Liver (tissue), 9 donors: ENCODE data around the gene HPCA. TPM values are rescaled to one million over a fixed set of nuclear protein-coding genes. Genes with fewer than 3 reads are reported as not detected.

ENCODE experiments used
- DNase-seq: peaks from one replicate; pipeline ENCODE4 v3.0.0-alpha.2; 2017; ENCODE audit warnings: low spot score
- H3K27ac ChIP-seq, 2 donors: one replicate each; pipeline ENCODE4 v1.7.0; 2013; ENCODE audit warnings: inconsistent platforms in 2 of 2, low read length in 2 of 2, control low read depth in 1 of 2, low read depth in 1 of 2, mild to moderate bottlenecking in 1 of 2
- H3K27me3 ChIP-seq, 4 donors: one replicate each; pipeline versions ENCODE4 v1.6.1 to v1.7.0; 2013; ENCODE audit warnings: low read length in 3 of 4, inconsistent platforms in 1 of 4, mild to moderate bottlenecking in 1 of 4, moderate library complexity in 1 of 4; ENCODE audit not compliant: control insufficient read depth in 4 of 4, insufficient read depth in 4 of 4
- H3K36me3 ChIP-seq, 4 donors: one replicate each; pipeline versions ENCODE4 v1.6.1 to v1.7.0; 2013; ENCODE audit warnings: low read length in 3 of 4, mild to moderate bottlenecking in 3 of 4, low read depth in 1 of 4, moderate library complexity in 1 of 4; ENCODE audit not compliant: control insufficient read depth in 4 of 4, insufficient read depth in 3 of 4
- H3K4me1 ChIP-seq, 4 donors: one replicate each; pipeline versions ENCODE4 v1.6.1 to v1.7.0; 2013; ENCODE audit warnings: low read length in 3 of 4, mild to moderate bottlenecking in 3 of 4, moderate library complexity in 1 of 4; ENCODE audit not compliant: control insufficient read depth in 4 of 4, insufficient read depth in 4 of 4
- H3K4me3 ChIP-seq, 3 donors: one replicate each; pipeline versions ENCODE4 v1.6.1 to v1.7.0; 2013; ENCODE audit warnings: low read length in 3 of 3, control low read depth in 1 of 3, low read depth in 1 of 3, mild to moderate bottlenecking in 1 of 3
- H3K9ac ChIP-seq, 2 donors: one replicate each; pipeline ENCODE4 v1.7.0; 2013; ENCODE audit warnings: low read length in 2 of 2, mild to moderate bottlenecking in 2 of 2, moderate library complexity in 2 of 2, control low read depth in 1 of 2, low read depth in 1 of 2
- H3K9me3 ChIP-seq, 4 donors: one replicate each; pipeline versions ENCODE4 v1.6.1 to v1.7.0; 2013; ENCODE audit warnings: low read length in 3 of 4; ENCODE audit not compliant: control insufficient read depth in 4 of 4
- EGR1 ChIP-seq, 2 donors: IDR thresholded peaks; 2 replicates each; pipeline ENCODE4 v1.6.1; 2016 to 2018; ENCODE audit warnings: antibody characterized with exemption in 2 of 2, low read depth in 2 of 2
- FOXA1 ChIP-seq: IDR thresholded peaks from 2 replicates; pipeline ENCODE4 v1.6.1; 2016; ENCODE audit warnings: antibody characterized with exemption
- GABPA ChIP-seq, 2 donors: IDR thresholded peaks in 1 of 2; conservative IDR thresholded peaks in 1 of 2; 2 replicates each; pipeline ENCODE4 v1.6.1; 2016; ENCODE audit warnings: antibody characterized with exemption in 2 of 2, mild to moderate bottlenecking in 1 of 2, moderate library complexity in 1 of 2
- HNF4A ChIP-seq, 2 donors: conservative IDR thresholded peaks; 2 replicates each; pipeline ENCODE4 v1.6.1; 2016; ENCODE audit warnings: antibody characterized with exemption in 2 of 2, mild to moderate bottlenecking in 2 of 2
- HNF4G ChIP-seq: IDR thresholded peaks from 2 replicates; pipeline ENCODE4 v1.6.1; 2016; ENCODE audit warnings: antibody characterized with exemption
- JUND ChIP-seq, 2 donors: IDR thresholded peaks; 2 replicates each; pipeline ENCODE4 v1.6.1; 2016; ENCODE audit warnings: antibody characterized with exemption in 2 of 2
- NR2F2 ChIP-seq: IDR thresholded peaks from 2 replicates; pipeline ENCODE4 v1.6.1; 2016; ENCODE audit warnings: antibody characterized with exemption
- RAD21 ChIP-seq, 2 donors: IDR thresholded peaks; 2 replicates each; pipeline ENCODE4 v1.6.1; 2016; ENCODE audit warnings: antibody characterized with exemption in 2 of 2, mild to moderate bottlenecking in 2 of 2
- REST ChIP-seq: IDR thresholded peaks from 2 replicates; pipeline ENCODE4 v1.6.1; 2016; ENCODE audit warnings: antibody characterized with exemption, mild to moderate bottlenecking
- RXRA ChIP-seq, 2 donors: IDR thresholded peaks; 2 replicates each; pipeline ENCODE4 v1.6.1; 2017 to 2018; ENCODE audit warnings: antibody characterized with exemption in 2 of 2, mild to moderate bottlenecking in 1 of 2
- SP1 ChIP-seq: IDR thresholded peaks from 2 replicates; pipeline ENCODE4 v1.6.1; 2018; ENCODE audit warnings: antibody characterized with exemption, mild to moderate bottlenecking
- TAF1 ChIP-seq: conservative IDR thresholded peaks from 2 replicates; pipeline ENCODE4 v1.6.1; 2016; ENCODE audit warnings: antibody characterized with exemption, mild to moderate bottlenecking
- WGBS: extraction: QIAGEN DNeasy Blood & Tissue Kit; methylation state at CpG from one replicate; pipeline ENCODE4 v1.1.7; 2013; 5-methylcytosine and 5-hydroxymethylcytosine counted together
- polyA plus RNA-seq, 2 donors: library from polyadenylated mRNA; stranded (reverse) in 1 of 2; unstranded in 1 of 2; fragments of 200-250 nt in 1 of 2; fragments of >200 nt in 1 of 2; fragmentation: Nextera tagmentation in 1 of 2; extraction: Ambion mirVana in 1 of 2; gene quantifications; one replicate each; pipeline versions ENCODE4 v1.2.1 to v1.2.3, GENCODE V29; 2013 to 2015
- total RNA-seq, 2 donors: library from RNA; depleted of rRNA; stranded (reverse); fragments of >200 nt; gene quantifications; one replicate each; pipeline ENCODE4 v1.2.3, GENCODE V29; 2014
- TF ChIP-seq, protein P1 (sequence below): IDR thresholded peaks from 2 replicates; pipeline ENCODE4 v1.6.1; 2016; ENCODE audit warnings: antibody characterized with exemption
- TF ChIP-seq, protein P2 (sequence below): fragments of 150-350 bp; IDR thresholded peaks from 2 replicates; pipeline ENCODE4 v1.5.1; 2017; ENCODE audit warnings: improper control_type of control experiment, low read depth, low read length; ENCODE audit not compliant: missing input control
- donor health status: healthy.
- donor health status: healthy.
- donor health status: healthy.
- donor health status: healthy.
- donor health status: healthy.

The HPCA gene
- total and polyA plus RNA-seq, 4 donors: not detected

DNA sequence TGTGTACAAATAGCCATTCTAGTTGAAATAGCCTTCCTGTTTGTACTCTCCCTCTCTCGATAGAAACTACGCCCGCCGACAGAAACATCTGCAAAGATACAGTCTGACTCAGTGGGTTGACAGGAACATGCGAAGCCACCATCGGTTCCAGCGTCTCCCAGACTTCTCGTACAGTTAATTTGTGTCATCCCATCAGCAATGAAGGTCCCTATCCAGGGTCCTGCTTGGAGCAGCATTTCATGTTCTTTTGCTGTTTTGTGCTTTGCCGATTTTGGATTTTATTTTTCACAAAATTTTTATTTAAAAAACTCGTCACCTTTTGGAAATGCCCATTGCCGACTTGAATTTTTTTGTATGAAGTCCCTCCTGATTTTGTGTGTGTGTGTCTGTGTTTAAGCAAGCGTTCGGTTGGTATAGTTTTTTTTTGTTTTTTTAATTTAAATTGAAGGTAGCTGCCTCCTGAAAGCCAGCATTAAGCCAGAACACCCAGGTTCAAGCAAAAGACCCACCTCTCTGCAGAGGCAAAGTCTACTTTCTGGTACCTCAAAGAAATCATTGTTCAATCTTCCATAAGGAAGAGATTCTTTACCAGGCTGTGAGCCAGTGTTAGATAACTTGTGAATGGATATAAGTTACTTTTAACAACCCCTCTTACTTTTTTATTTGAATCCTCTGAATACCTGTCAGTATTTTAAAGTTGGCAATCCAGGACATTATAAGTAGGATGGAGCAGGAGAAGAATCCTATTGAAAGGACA lies 30.3 kb upstream of the HPCA start:
- 82% methylated on average over 13 of the region's 13 CpGs for WGBS

GRCh38 chr1:32858136-32858535 lies 28.2 kb upstream of the HPCA start:
- DNase-seq: no peak
- TF ChIP-seq, protein P1, sequence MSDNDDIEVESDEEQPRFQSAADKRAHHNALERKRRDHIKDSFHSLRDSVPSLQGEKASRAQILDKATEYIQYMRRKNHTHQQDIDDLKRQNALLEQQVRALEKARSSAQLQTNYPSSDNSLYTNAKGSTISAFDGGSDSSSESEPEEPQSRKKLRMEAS: no peak
- TF ChIP-seq TAF1: no peak
- no peak for TF ChIP-seq FOXA1
- no peak for TF ChIP-seq NR2F2
- no peak for TF ChIP-seq RXRA (IDR thresholded peaks at IDR 0.05)
- no peak for TF ChIP-seq SP1
- TF ChIP-seq HNF4A (conservative IDR thresholded peaks at IDR 0.05): no peak
- no peak for TF ChIP-seq REST
- TF ChIP-seq EGR1 (IDR thresholded peaks at IDR 0.05; ENCODE audit: low read depth in 2 of 2): no peak
- TF ChIP-seq RAD21 (IDR thresholded peaks at IDR 0.05): no peak
- TF ChIP-seq, protein P2, sequence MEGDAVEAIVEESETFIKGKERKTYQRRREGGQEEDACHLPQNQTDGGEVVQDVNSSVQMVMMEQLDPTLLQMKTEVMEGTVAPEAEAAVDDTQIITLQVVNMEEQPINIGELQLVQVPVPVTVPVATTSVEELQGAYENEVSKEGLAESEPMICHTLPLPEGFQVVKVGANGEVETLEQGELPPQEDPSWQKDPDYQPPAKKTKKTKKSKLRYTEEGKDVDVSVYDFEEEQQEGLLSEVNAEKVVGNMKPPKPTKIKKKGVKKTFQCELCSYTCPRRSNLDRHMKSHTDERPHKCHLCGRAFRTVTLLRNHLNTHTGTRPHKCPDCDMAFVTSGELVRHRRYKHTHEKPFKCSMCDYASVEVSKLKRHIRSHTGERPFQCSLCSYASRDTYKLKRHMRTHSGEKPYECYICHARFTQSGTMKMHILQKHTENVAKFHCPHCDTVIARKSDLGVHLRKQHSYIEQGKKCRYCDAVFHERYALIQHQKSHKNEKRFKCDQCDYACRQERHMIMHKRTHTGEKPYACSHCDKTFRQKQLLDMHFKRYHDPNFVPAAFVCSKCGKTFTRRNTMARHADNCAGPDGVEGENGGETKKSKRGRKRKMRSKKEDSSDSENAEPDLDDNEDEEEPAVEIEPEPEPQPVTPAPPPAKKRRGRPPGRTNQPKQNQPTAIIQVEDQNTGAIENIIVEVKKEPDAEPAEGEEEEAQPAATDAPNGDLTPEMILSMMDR: no peak
- TF ChIP-seq JUND (IDR thresholded peaks at IDR 0.05): no peak
- no peak for TF ChIP-seq GABPA (IDR thresholded peaks at IDR 0.05 in 1 of 2, conservative IDR thresholded peaks at IDR 0.05 in 1 of 2)
- no peaks in the 10 kb centered on the region for H3K27me3 ChIP-seq
- peaks cover 0 to 13% (median 6%) of the 10 kb centered on the region in 4 donors for H3K4me1 ChIP-seq
- no peak overlapping the region for H3K27ac ChIP-seq
- WGBS: 93% methylated on average over 2 of the region's 2 CpGs
- no peaks in the 10 kb centered on the region for H3K9me3 ChIP-seq
- no peak overlapping the region for H3K9ac ChIP-seq
- no peak overlapping the region for H3K4me3 ChIP-seq
- peaks cover 2 to 43% (median 25%) of the 10 kb centered on the region in 4 donors for H3K36me3 ChIP-seq

More for the DNA sequence above, 30.3 kb upstream of the HPCA start:
- Histone ChIP-seq H3K4me1 (peaks cover 0 to 8% (median 6%) of the 10 kb centered on the region in 4 donors), H3K27ac (no peak overlapping the region), H3K4me3 (no peak overlapping the region), H3K36me3 (peaks cover 2 to 36% (median 26%) of the 10 kb centered on the region in 4 donors), H3K9me3 (no peaks in the 10 kb centered on the region), H3K9ac (no peak overlapping the region), H3K27me3 (no peaks in the 10 kb centered on the region)
- DNase-seq: no peak
- TF ChIP-seq RAD21 (IDR thresholded peaks at IDR 0.05) (no peak), NR2F2 (no peak), JUND (IDR thresholded peaks at IDR 0.05) (no peak), HNF4G (no peak), FOXA1 (no peak), GABPA (IDR thresholded peaks at IDR 0.05 in 1 of 2, conservative IDR thresholded peaks at IDR 0.05 in 1 of 2) (no peak)
